ENCODE measurements around the gene CDK10.

GRCh38 chr16:89722392-89723278 lies 36.1 kb downstream of the CDK10 start:
- TF ChIP-seq CTCF (IDR thresholded peaks at IDR 0.05) (no peak), POLR2A (IDR thresholded peaks at IDR 0.05) (peak in 1 of 3 donors; percentile 6)
